Measurements from ENCODE around the gene OR2AP1. TPM values are rescaled to one million over a fixed set of nuclear protein-coding genes. Genes with fewer than 3 reads are reported as not detected.

OR2AP1 gene
- total RNA-seq, 2 experiments from 2014 or later, result not detected

DNA sequence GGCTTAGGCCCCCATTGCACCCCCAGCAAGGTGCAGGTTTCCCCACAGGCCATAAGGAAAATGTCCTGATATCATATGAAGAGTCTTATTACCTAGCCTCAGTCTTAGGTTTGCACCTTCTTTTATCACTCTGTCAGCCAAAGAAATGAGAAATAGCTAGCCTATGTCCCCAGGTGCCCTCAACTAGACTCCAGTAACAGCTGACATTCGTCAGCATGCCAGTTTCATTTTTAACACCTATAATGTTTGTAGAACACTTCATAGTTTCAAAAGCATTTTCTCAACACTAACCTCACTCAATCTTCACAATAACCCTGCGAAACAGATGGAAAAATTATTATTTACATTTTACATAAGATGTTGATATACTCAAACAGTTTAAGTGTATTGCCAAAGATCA lies 40.4 kb downstream of the OR2AP1 start:
- TF ChIP-seq, protein P1, sequence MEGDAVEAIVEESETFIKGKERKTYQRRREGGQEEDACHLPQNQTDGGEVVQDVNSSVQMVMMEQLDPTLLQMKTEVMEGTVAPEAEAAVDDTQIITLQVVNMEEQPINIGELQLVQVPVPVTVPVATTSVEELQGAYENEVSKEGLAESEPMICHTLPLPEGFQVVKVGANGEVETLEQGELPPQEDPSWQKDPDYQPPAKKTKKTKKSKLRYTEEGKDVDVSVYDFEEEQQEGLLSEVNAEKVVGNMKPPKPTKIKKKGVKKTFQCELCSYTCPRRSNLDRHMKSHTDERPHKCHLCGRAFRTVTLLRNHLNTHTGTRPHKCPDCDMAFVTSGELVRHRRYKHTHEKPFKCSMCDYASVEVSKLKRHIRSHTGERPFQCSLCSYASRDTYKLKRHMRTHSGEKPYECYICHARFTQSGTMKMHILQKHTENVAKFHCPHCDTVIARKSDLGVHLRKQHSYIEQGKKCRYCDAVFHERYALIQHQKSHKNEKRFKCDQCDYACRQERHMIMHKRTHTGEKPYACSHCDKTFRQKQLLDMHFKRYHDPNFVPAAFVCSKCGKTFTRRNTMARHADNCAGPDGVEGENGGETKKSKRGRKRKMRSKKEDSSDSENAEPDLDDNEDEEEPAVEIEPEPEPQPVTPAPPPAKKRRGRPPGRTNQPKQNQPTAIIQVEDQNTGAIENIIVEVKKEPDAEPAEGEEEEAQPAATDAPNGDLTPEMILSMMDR (IDR thresholded peaks at IDR 0.05), result no peak
- ATAC-seq (no peak), DNase-seq (no peak)
- intact Hi-C loops (cut with micrococcal nuclease), result no loop called here
- H3K27ac Mint-ChIP-seq, result no peak overlapping the region
- no peaks in the 10 kb centered on the region for H3K36me3 Mint-ChIP-seq (ENCODE audit: low read depth)
- H3K4me1 Mint-ChIP-seq (ENCODE audit: low read depth), result peaks cover 7% of the 10 kb centered on the region
- peaks cover 20% of the 10 kb centered on the region for H3K9me3 Mint-ChIP-seq
- H3K27me3 Mint-ChIP-seq, result peaks cover 29% of the 10 kb centered on the region
- ChIA-PET POLR2A (no interaction called here), CTCF (interaction anchor here (1.6 kb wide), 1 partner anchor 44 kb away, joined by 4 read pairs; no protein-coding TSS in a partner anchor)
- H3K4me3 Mint-ChIP-seq, result no peak overlapping the region

DNA sequence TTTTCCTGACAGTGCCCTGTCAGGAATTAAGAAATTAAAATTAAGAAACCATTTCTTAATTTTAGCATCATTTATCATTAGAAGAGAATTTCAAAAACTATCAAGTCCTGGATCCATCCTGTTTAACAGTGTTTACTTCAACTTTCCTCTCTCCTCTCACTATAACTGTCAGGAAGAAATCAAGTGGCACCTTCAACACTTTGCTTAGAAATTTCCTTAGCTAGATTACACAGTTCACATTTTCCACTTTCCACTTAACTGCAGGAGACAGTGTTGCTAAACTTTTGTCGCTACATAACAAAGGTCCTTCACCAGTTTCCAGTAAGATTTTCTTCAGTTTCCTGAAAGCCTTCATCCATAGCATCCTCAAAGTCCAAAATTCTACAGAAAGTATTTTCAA lies 42.5 kb downstream of the OR2AP1 start:
- TF ChIP-seq, protein P1 (IDR thresholded peaks at IDR 0.05), result no peak
- peaks cover 20% of the 10 kb centered on the region for H3K9me3 Mint-ChIP-seq
- intact Hi-C loops (cut with micrococcal nuclease), result no loop called here
- peaks cover 8% of the 10 kb centered on the region for H3K4me1 Mint-ChIP-seq (ENCODE audit: low read depth)
- peaks cover 27% of the 10 kb centered on the region for H3K27me3 Mint-ChIP-seq
- H3K27ac Mint-ChIP-seq, result no peak overlapping the region
- DNase-seq (no peak), ATAC-seq (no peak)
- CTCF ChIA-PET, result interaction anchor here (1.1 to 2.7 kb wide), 2 partner anchors 14 to 41 kb away, joined by 3 to 12 read pairs; no protein-coding TSS in a partner anchor
- H3K4me3 Mint-ChIP-seq, result no peak overlapping the region
- H3K36me3 Mint-ChIP-seq (ENCODE audit: low read depth), result no peaks in the 10 kb centered on the region
- POLR2A ChIA-PET, result no interaction called here

DNA sequence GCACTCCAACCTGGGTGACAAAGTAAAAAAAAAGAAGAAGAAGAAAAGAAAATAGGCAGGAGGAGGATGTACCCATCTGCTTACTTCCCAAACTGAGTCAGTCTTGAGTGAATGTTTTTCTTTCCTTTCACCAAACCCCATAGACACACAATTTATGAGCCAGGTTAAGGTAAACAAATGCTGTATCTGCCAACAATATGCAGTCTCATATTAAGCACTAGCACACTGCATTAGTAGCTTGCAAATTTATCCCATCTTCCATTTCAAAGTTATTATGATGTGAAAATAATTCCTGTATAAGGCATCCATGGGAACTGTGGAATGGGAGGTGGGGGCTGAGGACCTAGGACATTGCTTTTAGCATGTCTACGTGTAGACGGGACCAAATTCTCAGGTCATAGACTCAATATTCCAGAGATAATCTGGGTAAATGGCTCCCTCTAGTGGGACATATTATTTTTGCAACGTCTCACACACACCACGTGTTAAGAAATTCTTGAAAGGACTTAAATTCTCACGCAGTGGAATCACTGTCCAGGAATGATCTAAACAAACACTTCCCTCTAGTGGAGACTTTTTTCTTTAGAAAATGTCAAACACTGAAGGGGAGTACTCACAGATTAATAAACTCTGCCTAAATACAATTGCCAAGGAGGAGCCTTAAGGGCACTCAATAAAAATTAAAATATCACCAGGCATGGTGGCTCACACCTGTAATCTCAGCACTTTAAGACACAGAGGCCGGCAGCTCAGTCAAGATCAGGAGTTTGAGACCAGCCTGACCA lies 47.3 kb downstream of the OR2AP1 start:
- no peak overlapping the region for H3K4me3 Mint-ChIP-seq
- intact Hi-C loops (cut with micrococcal nuclease), result loop anchor here (2.0 kb wide), 1 partner anchor 431 kb away; no protein-coding TSS in a partner anchor
- TF ChIP-seq, protein P1 (IDR thresholded peaks at IDR 0.05), result peak; percentile 86
- POLR2A ChIA-PET, result no interaction called here
- no peaks in the 10 kb centered on the region for H3K36me3 Mint-ChIP-seq (ENCODE audit: low read depth)
- DNase-seq (peak; percentile 46), ATAC-seq (peak; percentile 68)
- H3K27ac Mint-ChIP-seq, result no peak overlapping the region
- peaks cover 22% of the 10 kb centered on the region for H3K27me3 Mint-ChIP-seq
- peaks cover 20% of the 10 kb centered on the region for H3K9me3 Mint-ChIP-seq
- H3K4me1 Mint-ChIP-seq (ENCODE audit: low read depth), result peaks cover 8% of the 10 kb centered on the region
- CTCF ChIA-PET, result interaction anchor here (0.6 to 5.5 kb wide), 19 partner anchors 8 to 432 kb away, joined by 3 to 45 read pairs (median 4); no protein-coding TSS in a partner anchor

DNA sequence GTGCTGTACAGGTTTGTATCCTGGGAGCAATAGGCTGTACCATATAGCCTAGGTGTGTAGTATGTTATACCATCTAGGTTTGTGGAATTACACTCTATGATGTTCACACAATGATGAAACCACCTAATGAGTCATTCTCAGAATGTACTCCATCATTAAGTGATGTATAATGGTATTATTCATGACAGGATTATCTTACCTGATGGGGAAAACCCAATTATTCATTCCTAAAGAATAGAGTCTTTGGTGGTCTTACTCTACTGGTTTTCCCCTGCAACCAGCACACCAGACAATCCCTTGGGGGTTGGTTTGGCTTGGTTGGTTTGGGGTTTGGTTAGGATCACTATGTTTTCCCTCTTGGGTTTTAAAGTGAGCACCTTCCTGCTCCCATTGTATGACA lies 51.8 kb downstream of the OR2AP1 start:
- ChIA-PET CTCF (interaction anchor here (4.9 kb wide), 1 partner anchor 33 kb away, joined by 30 read pairs; no protein-coding TSS in a partner anchor), POLR2A (no interaction called here)
- TF ChIP-seq, protein P1 (IDR thresholded peaks at IDR 0.05), result no peak
- H3K4me3 Mint-ChIP-seq, result no peak overlapping the region
- peak; percentile 36 for DNase-seq
- intact Hi-C loops (cut with micrococcal nuclease), result loop anchor here (1.0 kb wide), 1 partner anchor 28 kb away; no protein-coding TSS in a partner anchor
- peaks cover 20% of the 10 kb centered on the region for H3K4me1 Mint-ChIP-seq (ENCODE audit: low read depth)
- no peaks in the 10 kb centered on the region for H3K9me3 Mint-ChIP-seq
- no peak overlapping the region for H3K27ac Mint-ChIP-seq
- H3K27me3 Mint-ChIP-seq, result peaks cover 25% of the 10 kb centered on the region
- peak; percentile 83 for ATAC-seq
- H3K36me3 Mint-ChIP-seq (ENCODE audit: low read depth), result no peaks in the 10 kb centered on the region

Other genes starting within 250 kb of the OR2AP1 start
- not detected for gene OR6C3, start 241.7 kb upstream of the OR2AP1 start, total RNA-seq
- gene OR6C75, start 209.5 kb upstream of the OR2AP1 start, total RNA-seq, result not detected
- not detected for gene OR6C65, start 171.9 kb upstream of the OR2AP1 start, total RNA-seq
- gene OR6C76, start 146.2 kb upstream of the OR2AP1 start, total RNA-seq, result not detected
- gene OR6C2, start 128.4 kb upstream of the OR2AP1 start, total RNA-seq, result not detected
- not detected for gene OR6C70, start 102.3 kb upstream of the OR2AP1 start, total RNA-seq
- gene OR6C68, start 80.1 kb upstream of the OR2AP1 start, total RNA-seq, result not detected
- gene OR6C4, start 22.9 kb upstream of the OR2AP1 start, total RNA-seq, result not detected
- not detected for gene OR10P1, start 64.4 kb downstream of the OR2AP1 start, total RNA-seq
- 1 to 10 TPM; 4.3 to 4.8 TPM for gene ITGA7, start 135.4 kb downstream of the OR2AP1 start, total RNA-seq
- gene BLOC1S1, start 143.6 kb downstream of the OR2AP1 start, total RNA-seq, result 10 to 100 TPM; 79.0 to 84.6 TPM
- gene RDH5, start 147.9 kb downstream of the OR2AP1 start, total RNA-seq, result 1 to 10 TPM; 5.3 to 6.8 TPM
- 100 to 1,000 TPM in 1 of 2 experiments, 10 to 100 TPM in 1; 99.6 to 101 TPM for gene CD63, start 156.5 kb downstream of the OR2AP1 start, total RNA-seq
- gene GDF11, start 170.7 kb downstream of the OR2AP1 start, total RNA-seq, result 1 to 10 TPM; 7.4 to 9.3 TPM
- 10 to 100 TPM; 93.9 to 94.0 TPM for gene SARNP, start 245.3 kb downstream of the OR2AP1 start, total RNA-seq
- 10 to 100 TPM; 24.2 to 27.0 TPM for gene ORMDL2, start 245.6 kb downstream of the OR2AP1 start, total RNA-seq